ENCODE measurements around the gene COG2. TPM values are rescaled to one million over a fixed set of nuclear protein-coding genes. Genes with fewer than 3 reads are reported as not detected.

The COG2 gene
- polyA plus RNA-seq, 1 donor from 2014 or later, result 31.8 TPM

GRCh38 chr1:230618537-230618936 is 23.7 kb upstream of the COG2 start:
- Mint-ChIP-seq H3K27ac (no peak overlapping the region), H3K4me1 (no peaks in the 10 kb centered on the region), H3K27me3 (peaks cover 11% of the 10 kb centered on the region), H3K9me3 (no peaks in the 10 kb centered on the region), H3K4me3 (no peak overlapping the region), H3K36me3 (peaks cover 2% of the 10 kb centered on the region)

- H3K4me1 Mint-ChIP-seq, result no peaks in the 10 kb centered on the region
- no peak overlapping the region for H3K4me3 Mint-ChIP-seq
- no peaks in the 10 kb centered on the region for H3K9me3 Mint-ChIP-seq
- H3K27me3 Mint-ChIP-seq, result peaks cover 13% of the 10 kb centered on the region
- H3K27ac Mint-ChIP-seq, result no peak overlapping the region
- peaks cover 2% of the 10 kb centered on the region for H3K36me3 Mint-ChIP-seq
These were observed 21.5 kb upstream of the COG2 start for GRCh38 chr1:230620649-230621323.

GRCh38 chr1:230621324-230622030 is 20.8 kb upstream of the COG2 start:
- Mint-ChIP-seq H3K9me3 (no peaks in the 10 kb centered on the region), H3K27ac (no peak overlapping the region), H3K27me3 (peaks cover 12% of the 10 kb centered on the region), H3K36me3 (peaks cover 2% of the 10 kb centered on the region), H3K4me3 (no peak overlapping the region), H3K4me1 (no peaks in the 10 kb centered on the region)

GRCh38 chr1:230622151-230622550 is 20.1 kb upstream of the COG2 start:
- H3K4me1 Mint-ChIP-seq, result no peaks in the 10 kb centered on the region
- H3K27ac Mint-ChIP-seq, result no peak overlapping the region
- peaks cover 12% of the 10 kb centered on the region for H3K27me3 Mint-ChIP-seq
- peaks cover 2% of the 10 kb centered on the region for H3K36me3 Mint-ChIP-seq
- H3K9me3 Mint-ChIP-seq, result no peaks in the 10 kb centered on the region
- H3K4me3 Mint-ChIP-seq, result no peak overlapping the region

- Mint-ChIP-seq H3K4me3 (no peak overlapping the region), H3K9me3 (no peaks in the 10 kb centered on the region), H3K36me3 (peaks cover 2% of the 10 kb centered on the region), H3K4me1 (no peaks in the 10 kb centered on the region), H3K27ac (no peak overlapping the region), H3K27me3 (peaks cover 10% of the 10 kb centered on the region)
These were observed 18.1 kb upstream of the COG2 start for GRCh38 chr1:230624097-230624713.

GRCh38 chr1:230626232-230626631 is 16.0 kb upstream of the COG2 start:
- no peak overlapping the region for H3K4me3 Mint-ChIP-seq
- no peaks in the 10 kb centered on the region for H3K36me3 Mint-ChIP-seq
- no peaks in the 10 kb centered on the region for H3K4me1 Mint-ChIP-seq
- H3K27me3 Mint-ChIP-seq, result peaks cover 4% of the 10 kb centered on the region
- no peak overlapping the region for H3K27ac Mint-ChIP-seq
- H3K9me3 Mint-ChIP-seq, result no peaks in the 10 kb centered on the region

- Mint-ChIP-seq H3K36me3 (no peaks in the 10 kb centered on the region), H3K4me1 (no peaks in the 10 kb centered on the region), H3K27ac (no peak overlapping the region), H3K27me3 (peaks cover 3% of the 10 kb centered on the region), H3K4me3 (no peak overlapping the region), H3K9me3 (no peaks in the 10 kb centered on the region)
These were observed 14.5 kb upstream of the COG2 start for GRCh38 chr1:230627767-230628166.

- Mint-ChIP-seq H3K27me3 (no peaks in the 10 kb centered on the region), H3K4me3 (no peak overlapping the region), H3K4me1 (no peaks in the 10 kb centered on the region), H3K36me3 (no peaks in the 10 kb centered on the region), H3K27ac (no peak overlapping the region), H3K9me3 (no peaks in the 10 kb centered on the region)
These were observed 12.8 kb upstream of the COG2 start for GRCh38 chr1:230629511-230629910.

GRCh38 chr1:230631477-230631876 is 10.8 kb upstream of the COG2 start:
- Mint-ChIP-seq H3K27me3 (peaks cover 3% of the 10 kb centered on the region), H3K9me3 (no peaks in the 10 kb centered on the region), H3K27ac (no peak overlapping the region), H3K4me3 (no peak overlapping the region), H3K4me1 (no peaks in the 10 kb centered on the region), H3K36me3 (no peaks in the 10 kb centered on the region)

- H3K36me3 Mint-ChIP-seq, result no peaks in the 10 kb centered on the region
- no peaks in the 10 kb centered on the region for H3K4me1 Mint-ChIP-seq
- H3K27me3 Mint-ChIP-seq, result peaks cover 3% of the 10 kb centered on the region
- no peak overlapping the region for H3K27ac Mint-ChIP-seq
- no peaks in the 10 kb centered on the region for H3K9me3 Mint-ChIP-seq
- no peak overlapping the region for H3K4me3 Mint-ChIP-seq
These were observed 9.9 kb upstream of the COG2 start for GRCh38 chr1:230632273-230632873.

- no peaks in the 10 kb centered on the region for H3K4me1 Mint-ChIP-seq
- H3K4me3 Mint-ChIP-seq, result no peak overlapping the region
- peaks cover 3% of the 10 kb centered on the region for H3K27me3 Mint-ChIP-seq
- no peak overlapping the region for H3K27ac Mint-ChIP-seq
- no peaks in the 10 kb centered on the region for H3K36me3 Mint-ChIP-seq
- no peaks in the 10 kb centered on the region for H3K9me3 Mint-ChIP-seq
These were observed 8.8 kb upstream of the COG2 start for GRCh38 chr1:230633469-230633868.

- Mint-ChIP-seq H3K27ac (no peak overlapping the region), H3K27me3 (peaks cover 3% of the 10 kb centered on the region), H3K9me3 (no peaks in the 10 kb centered on the region), H3K4me1 (no peaks in the 10 kb centered on the region), H3K4me3 (no peak overlapping the region), H3K36me3 (no peaks in the 10 kb centered on the region)
These were observed 7.9 kb upstream of the COG2 start for GRCh38 chr1:230634384-230634783.

- Mint-ChIP-seq H3K9me3 (no peaks in the 10 kb centered on the region), H3K4me3 (no peak overlapping the region), H3K36me3 (no peaks in the 10 kb centered on the region), H3K27ac (no peak overlapping the region), H3K27me3 (peaks cover 7% of the 10 kb centered on the region), H3K4me1 (no peaks in the 10 kb centered on the region)
These were observed 5.6 kb upstream of the COG2 start for GRCh38 chr1:230636575-230637148.

- Mint-ChIP-seq H3K27ac (peak overlapping the region in 1 of 3 donors; percentile 59), H3K36me3 (peaks cover 2% of the 10 kb centered on the region), H3K4me1 (peaks cover 10 to 20% (median 18%) of the 10 kb centered on the region in 3 donors), H3K27me3 (peaks cover 7% of the 10 kb centered on the region), H3K9me3 (no peaks in the 10 kb centered on the region), H3K4me3 (peak overlapping the region in 1 of 4 donors; percentile 79)
These were observed 2.5 kb upstream of the COG2 start for GRCh38 chr1:230639714-230640209.

GRCh38 chr1:230641346-230641745 is 935 bp upstream of the COG2 start:
- H3K4me3 Mint-ChIP-seq, result peak overlapping the region in 2 of 4 donors; percentile 54 to 87
- H3K4me1 Mint-ChIP-seq, result peaks cover 14 to 27% (median 21%) of the 10 kb centered on the region in 3 donors
- peaks cover 2% of the 10 kb centered on the region for H3K36me3 Mint-ChIP-seq
- no peaks in the 10 kb centered on the region for H3K9me3 Mint-ChIP-seq
- H3K27ac Mint-ChIP-seq, result peak overlapping the region in 2 of 3 donors; percentile 59 to 82
- peaks cover 4% of the 10 kb centered on the region for H3K27me3 Mint-ChIP-seq

Data from IgD-negative memory B cell (primary cell).